Neural progenitor cell (in vitro differentiated cells): Measurements from ENCODE around the gene LRRC47. TPM values are rescaled to one million over a fixed set of nuclear protein-coding genes. Genes with fewer than 3 reads are reported as not detected.
"Not testable (repeated sequence)": the region's sequence is repeated elsewhere in the genome, so short reads cannot be mapped to it uniquely, and the experiment has no call there.

Experiments
- DNase-seq: peaks from one replicate; pipeline ENCODE4 v3.0.0-alpha.2; 2016; ENCODE audit warnings: low spot score
- H2AFZ ChIP-seq: fragments of 200-600 bp; sonication (generic); replicated peaks from 2 replicates; pipeline ENCODE4 v1.6.1; 2016; ENCODE audit warnings: antibody characterized with exemption
- H3F3A ChIP-seq: fragments of 200-600 bp; sonication (generic); 2 replicates; pipeline ENCODE4 v1.6.1; 2016; ENCODE audit warnings: antibody characterized with exemption, low read depth
- H3K27ac ChIP-seq: fragments of 200-600 bp; sonication (generic); 2 replicates; pipeline ENCODE4 v1.5.1; 2016; ENCODE audit warnings: mild to moderate bottlenecking
- H3K27me3 ChIP-seq: fragments of 200-600 bp; sonication (generic); 2 replicates; pipeline ENCODE4 v1.6.1; 2016; ENCODE audit warnings: mild to moderate bottlenecking, moderate library complexity
- H3K36me3 ChIP-seq: fragments of 200-600 bp; sonication (generic); 2 replicates; pipeline ENCODE4 v1.5.1; 2016
- H3K4me1 ChIP-seq: fragments of 200-600 bp; sonication (generic); 2 replicates; pipeline ENCODE4 v1.6.1; 2016; ENCODE audit warnings: mixed run types
- H3K4me2 ChIP-seq: fragments of 200-600 bp; sonication (generic); 2 replicates; pipeline ENCODE4 v1.6.1; 2016
- H3K4me3 ChIP-seq: fragments of 200-600 bp; sonication (generic); 2 replicates; pipeline ENCODE4 v1.5.1; 2016
- H3K79me2 ChIP-seq: fragments of 200-600 bp; sonication (generic); 2 replicates; pipeline ENCODE4 v1.6.1; 2016; ENCODE audit warnings: low read depth
- H3K9ac ChIP-seq: fragments of 200-600 bp; sonication (generic); 2 replicates; pipeline ENCODE4 v1.6.1; 2016
- H3K9me3 ChIP-seq: fragments of 200-600 bp; sonication (generic); 2 replicates; pipeline ENCODE4 v1.5.1; 2016; ENCODE audit warnings: low read depth
- H4K20me1 ChIP-seq: fragments of 200-600 bp; sonication (generic); 2 replicates; pipeline ENCODE4 v1.6.1; 2016; ENCODE audit warnings: low read depth
- H3K27ac Mint-ChIP-seq: 3 replicates; pipeline ENCODE4 v1.8.0; 2021; ENCODE audit warnings: mixed read lengths
- H3K27me3 Mint-ChIP-seq: 2 replicates; pipeline ENCODE4 v1.8.0; 2022; ENCODE audit warnings: low read depth, mild to moderate bottlenecking, inconsistent platforms, moderate library complexity, mixed read lengths; ENCODE audit not compliant: insufficient read depth
- H3K36me3 Mint-ChIP-seq: 3 replicates; pipeline ENCODE4 v1.8.0; 2021; ENCODE audit warnings: mixed read lengths
- H3K4me1 Mint-ChIP-seq: 3 replicates; pipeline ENCODE4 v1.8.0; 2021; ENCODE audit warnings: mixed read lengths
- H3K4me3 Mint-ChIP-seq: 3 replicates; pipeline ENCODE4 v1.8.0; 2021; ENCODE audit warnings: mild to moderate bottlenecking, moderate library complexity, mixed read lengths
- H3K9me3 Mint-ChIP-seq: 3 replicates; pipeline ENCODE4 v1.8.0; 2020; ENCODE audit warnings: mixed read lengths
- EZH2 ChIP-seq: fragments of 200-600 bp; sonication (generic); IDR thresholded peaks from 2 replicates; pipeline ENCODE4 v1.6.1; 2017; ENCODE audit warnings: antibody characterized with exemption, mild to moderate bottlenecking, moderate library complexity
- EZH2phosphoT487 ChIP-seq: fragments of 200-600 bp; sonication (generic); IDR thresholded peaks from 2 replicates; pipeline ENCODE4 v1.6.1; 2017; ENCODE audit warnings: antibody characterized with exemption
- total RNA-seq: library from RNA; depleted of rRNA; stranded (reverse); fragments of >200 nt; gene quantifications from 2 replicates; pipeline ENCODE4 v1.2.3, GENCODE V29; 2015; ENCODE audit warnings: low replicate concordance
- TF ChIP-seq, protein P1 (sequence below): fragments of 200-600 bp; sonication (generic); IDR thresholded peaks from 2 replicates; pipeline ENCODE4 v1.5.1; 2017; ENCODE audit warnings: antibody characterized with exemption, mild to moderate bottlenecking

Gene LRRC47
- total RNA-seq, 1 donor from 2014 or later = 51.0 TPM

DNA sequence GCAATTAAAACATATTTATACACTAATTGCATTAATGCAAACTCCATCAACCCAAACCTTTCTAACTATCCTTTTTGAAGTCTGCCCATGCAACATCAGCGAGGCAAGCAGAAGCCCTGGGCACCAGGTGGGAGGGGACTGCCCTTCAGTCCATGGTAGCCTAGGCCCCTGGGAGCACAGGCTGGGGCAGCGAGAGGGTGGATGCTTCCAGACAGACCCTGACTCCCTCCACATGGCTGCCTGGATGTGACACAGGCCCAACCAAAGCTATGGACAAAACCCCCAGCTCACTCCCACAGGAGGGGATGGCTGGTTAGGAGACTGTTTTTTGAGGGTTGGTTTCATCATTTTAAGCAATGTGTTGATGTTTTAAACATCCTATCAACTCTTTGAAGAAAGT is 17.8 kb upstream of the LRRC47 start:
- TF ChIP-seq, protein P1, sequence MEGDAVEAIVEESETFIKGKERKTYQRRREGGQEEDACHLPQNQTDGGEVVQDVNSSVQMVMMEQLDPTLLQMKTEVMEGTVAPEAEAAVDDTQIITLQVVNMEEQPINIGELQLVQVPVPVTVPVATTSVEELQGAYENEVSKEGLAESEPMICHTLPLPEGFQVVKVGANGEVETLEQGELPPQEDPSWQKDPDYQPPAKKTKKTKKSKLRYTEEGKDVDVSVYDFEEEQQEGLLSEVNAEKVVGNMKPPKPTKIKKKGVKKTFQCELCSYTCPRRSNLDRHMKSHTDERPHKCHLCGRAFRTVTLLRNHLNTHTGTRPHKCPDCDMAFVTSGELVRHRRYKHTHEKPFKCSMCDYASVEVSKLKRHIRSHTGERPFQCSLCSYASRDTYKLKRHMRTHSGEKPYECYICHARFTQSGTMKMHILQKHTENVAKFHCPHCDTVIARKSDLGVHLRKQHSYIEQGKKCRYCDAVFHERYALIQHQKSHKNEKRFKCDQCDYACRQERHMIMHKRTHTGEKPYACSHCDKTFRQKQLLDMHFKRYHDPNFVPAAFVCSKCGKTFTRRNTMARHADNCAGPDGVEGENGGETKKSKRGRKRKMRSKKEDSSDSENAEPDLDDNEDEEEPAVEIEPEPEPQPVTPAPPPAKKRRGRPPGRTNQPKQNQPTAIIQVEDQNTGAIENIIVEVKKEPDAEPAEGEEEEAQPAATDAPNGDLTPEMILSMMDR = no peak
- TF ChIP-seq EZH2phosphoT487 (no peak), EZH2 (no peak)
- Histone ChIP-seq H3K36me3 (no peaks in the 10 kb centered on the region), H3K27ac (no peak overlapping the region)

DNA sequence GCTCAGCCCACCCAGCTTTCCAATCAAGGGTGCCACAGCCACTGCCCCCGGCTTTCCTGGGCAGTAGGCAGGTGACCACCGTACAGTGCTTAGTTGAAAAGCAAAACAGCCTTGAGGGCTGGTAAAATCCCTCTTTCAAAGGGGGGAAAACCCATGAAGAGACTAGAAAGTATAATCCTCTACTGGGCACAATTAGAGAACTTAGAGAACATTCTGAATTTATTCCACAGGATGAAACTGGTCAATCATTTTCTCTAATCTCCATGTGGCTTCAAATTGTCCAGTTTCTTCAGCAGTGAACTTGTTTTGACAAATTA is 15.3 kb upstream of the LRRC47 start:
- no peaks in the 10 kb centered on the region for H3K9me3 ChIP-seq
- no peaks in the 10 kb centered on the region for H3K36me3 ChIP-seq
- Mint-ChIP-seq H3K9me3 (peaks cover 9% of the 10 kb centered on the region), H3K36me3 (peaks cover 4% of the 10 kb centered on the region), H3K4me1 (peaks cover 19% of the 10 kb centered on the region), H3K27ac (no peak overlapping the region), H3K4me3 (no peak overlapping the region), H3K27me3 (peaks cover 5% of the 10 kb centered on the region)
- H3K79me2 ChIP-seq = no peaks in the 10 kb centered on the region
- H3K4me2 ChIP-seq = no peak overlapping the region
- no peaks in the 10 kb centered on the region for H4K20me1 ChIP-seq
- H3K9ac ChIP-seq = no peak overlapping the region
- no peak overlapping the region for H3K27ac ChIP-seq
- no peak overlapping the region for H2AFZ ChIP-seq
- no peaks in the 10 kb centered on the region for H3K27me3 ChIP-seq
- DNase-seq = no peak
- no peak overlapping the region for H3K4me3 ChIP-seq
- TF ChIP-seq EZH2phosphoT487 = no peak
- TF ChIP-seq, protein P1 = no peak
- TF ChIP-seq EZH2 = no peak
- no peaks in the 10 kb centered on the region for H3K4me1 ChIP-seq
- no peaks in the 10 kb centered on the region for H3F3A ChIP-seq

More for the DNA sequence above, 17.8 kb upstream of the LRRC47 start:
- H3K4me1 ChIP-seq = no peaks in the 10 kb centered on the region
- H4K20me1 ChIP-seq = no peaks in the 10 kb centered on the region
- Mint-ChIP-seq H3K27ac (no peak overlapping the region), H3K27me3 (peaks cover 3% of the 10 kb centered on the region), H3K36me3 (peaks cover 4% of the 10 kb centered on the region), H3K9me3 (no peaks in the 10 kb centered on the region), H3K4me3 (no peak overlapping the region), H3K4me1 (peaks cover 22% of the 10 kb centered on the region)
- H3F3A ChIP-seq = no peaks in the 10 kb centered on the region
- no peaks in the 10 kb centered on the region for H3K27me3 ChIP-seq
- no peaks in the 10 kb centered on the region for H3K9me3 ChIP-seq
- DNase-seq = no peak
- H3K4me3 ChIP-seq = no peak overlapping the region
- no peak overlapping the region for H2AFZ ChIP-seq
- H3K4me2 ChIP-seq = no peak overlapping the region
- no peak overlapping the region for H3K9ac ChIP-seq
- H3K79me2 ChIP-seq = no peaks in the 10 kb centered on the region

DNA sequence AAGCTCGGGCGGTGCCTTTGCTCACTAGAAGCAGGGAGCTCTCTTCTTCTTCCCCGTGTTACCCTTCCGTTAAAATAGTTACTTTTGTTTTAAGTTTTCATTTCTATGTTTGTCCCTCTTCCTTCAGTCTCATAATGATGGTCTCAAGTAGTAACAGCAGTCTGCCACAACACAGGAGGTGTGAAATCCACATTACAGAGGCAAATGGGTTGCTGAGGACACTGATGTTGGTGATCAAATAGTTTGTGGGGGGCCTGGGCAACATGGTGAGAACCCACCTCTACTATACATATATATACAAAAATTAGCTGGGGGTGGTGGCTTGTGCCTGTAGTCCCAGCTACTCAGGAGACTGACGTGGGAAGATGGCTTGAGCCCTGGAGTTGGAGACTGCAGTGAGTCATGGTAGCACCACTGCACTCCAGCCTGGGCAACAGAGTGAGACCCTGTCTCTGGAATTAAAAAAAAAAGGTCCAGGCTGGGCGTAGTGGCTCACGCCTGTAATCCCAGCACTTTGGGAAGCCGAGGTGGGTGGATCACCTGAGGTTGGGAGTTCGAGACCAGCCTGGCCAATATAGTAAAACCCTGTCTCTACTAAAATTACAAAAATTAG is 14.0 kb upstream of the LRRC47 start:
- not testable (repeated sequence) for H3K36me3 ChIP-seq, H3K4me1 ChIP-seq, H3K27ac ChIP-seq, H4K20me1 ChIP-seq, H3K79me2 ChIP-seq, H2AFZ ChIP-seq, H3K4me3 Mint-ChIP-seq, H3K27ac Mint-ChIP-seq, H3K9me3 ChIP-seq, H3K9ac ChIP-seq, H3K27me3 ChIP-seq, H3K4me3 ChIP-seq, DNase-seq, H3K27me3 Mint-ChIP-seq, H3F3A ChIP-seq, H3K4me2 ChIP-seq, H3K36me3 Mint-ChIP-seq
- Mint-ChIP-seq H3K9me3 (peaks cover 18% of the 10 kb centered on the region), H3K4me1 (peaks cover 15% of the 10 kb centered on the region)

DNA sequence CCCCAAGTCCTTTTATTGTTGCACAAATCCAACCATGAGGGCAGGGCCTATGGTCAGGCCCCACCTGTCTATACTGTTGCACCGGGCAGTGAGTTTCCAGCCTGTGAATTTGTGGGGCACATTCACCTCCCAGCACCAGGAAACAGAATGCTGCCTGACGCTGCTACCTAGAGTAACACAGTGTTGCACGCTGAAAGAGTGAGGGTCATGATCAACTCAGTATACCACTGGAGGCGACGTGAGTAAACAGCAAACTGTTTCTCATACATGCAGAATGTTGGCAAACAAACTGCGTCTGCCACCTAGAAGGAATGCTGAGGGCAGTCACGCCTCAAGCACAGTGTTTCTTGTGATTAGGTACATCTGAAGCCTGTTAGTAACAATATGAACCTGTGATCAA is 13.4 kb upstream of the LRRC47 start:
- Histone ChIP-seq H3K36me3 (no peaks in the 10 kb centered on the region), H3K9ac (no peak overlapping the region), H4K20me1 (no peaks in the 10 kb centered on the region), H3K27ac (no peak overlapping the region), H3K9me3 (no peaks in the 10 kb centered on the region), H3K4me3 (no peak overlapping the region), H2AFZ (no peak overlapping the region), H3K79me2 (no peaks in the 10 kb centered on the region), H3K27me3 (no peaks in the 10 kb centered on the region), H3F3A (no peaks in the 10 kb centered on the region), H3K4me2 (no peak overlapping the region), H3K4me1 (no peaks in the 10 kb centered on the region)
- Mint-ChIP-seq H3K4me1 (peaks cover 17% of the 10 kb centered on the region), H3K36me3 (peaks cover 4% of the 10 kb centered on the region), H3K27ac (no peak overlapping the region), H3K27me3 (peaks cover 8% of the 10 kb centered on the region), H3K4me3 (no peak overlapping the region), H3K9me3 (peaks cover 23% of the 10 kb centered on the region)
- DNase-seq = no peak
- TF ChIP-seq, protein P1 = no peak
